Lower leg skin (tissue), 3 donors: ENCODE data around the gene CFLAR.

ENCODE experiments used
- CTCF ChIP-seq, 3 donors: fragments of 450-650 bp; IDR thresholded peaks; one replicate each; pipeline ENCODE4 v1.5.1; 2016; ENCODE audit warnings: antibody characterized with exemption in 3 of 3, mild to moderate bottlenecking in 3 of 3, moderate library complexity in 2 of 3
- POLR2A ChIP-seq, 2 donors: fragments of 450-650 bp; IDR thresholded peaks; one replicate each; pipeline ENCODE4 v1.6.1; 2016 to 2017; ENCODE audit warnings: antibody characterized with exemption in 2 of 2, mild to moderate bottlenecking in 1 of 2, moderate library complexity in 1 of 2

GRCh38 chr2:201128933-201129505 is 13.1 kb downstream of the CFLAR start:
- no peak for TF ChIP-seq POLR2A (IDR thresholded peaks at IDR 0.05)
- no peak for TF ChIP-seq CTCF (IDR thresholded peaks at IDR 0.05)
